Measurements from ENCODE around the gene CNIH4. TPM values are rescaled to one million over a fixed set of nuclear protein-coding genes. Genes with fewer than 3 reads are reported as not detected.
"Not testable (repeated sequence)": the region's sequence is repeated elsewhere in the genome, so short reads cannot be mapped to it uniquely, and the experiment has no call there.

The CNIH4 gene
- total RNA-seq, 1 experiment from 2014 or later, result 93.4 TPM

DNA sequence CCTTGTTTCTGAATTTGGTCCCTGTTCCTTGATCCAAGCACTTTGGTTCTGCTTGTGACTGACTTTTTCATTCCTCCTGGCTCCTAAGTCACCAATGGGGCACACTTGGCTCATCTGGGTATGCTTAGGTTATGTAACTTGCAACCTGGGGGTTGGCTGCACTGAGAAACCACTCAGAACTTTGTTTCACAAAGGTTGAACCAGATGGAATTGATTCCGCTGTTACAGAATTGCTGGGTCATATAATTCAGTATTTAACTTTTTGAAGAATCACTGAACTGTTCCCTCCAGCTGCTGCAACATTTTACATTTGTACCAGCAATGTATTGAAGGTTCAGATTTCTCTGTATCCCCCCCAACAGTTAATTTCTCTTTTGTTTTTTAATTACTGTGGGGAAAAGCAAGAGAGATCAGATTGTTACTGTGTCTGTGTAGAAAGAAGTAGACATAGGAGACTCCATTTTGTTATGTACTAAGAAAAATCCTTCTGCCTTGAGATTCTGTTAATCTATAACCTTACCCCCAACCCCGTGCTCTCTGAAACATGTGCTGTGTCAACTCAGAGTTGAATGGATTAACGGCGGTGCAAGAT, 17.1 kb upstream of the CNIH4 start:
- in situ Hi-C loops (cut with HindIII; ENCODE audit: low pct_unique_long_range_greater_than_20kb, low sequenced_read_pairs), result no loop called here

DNA sequence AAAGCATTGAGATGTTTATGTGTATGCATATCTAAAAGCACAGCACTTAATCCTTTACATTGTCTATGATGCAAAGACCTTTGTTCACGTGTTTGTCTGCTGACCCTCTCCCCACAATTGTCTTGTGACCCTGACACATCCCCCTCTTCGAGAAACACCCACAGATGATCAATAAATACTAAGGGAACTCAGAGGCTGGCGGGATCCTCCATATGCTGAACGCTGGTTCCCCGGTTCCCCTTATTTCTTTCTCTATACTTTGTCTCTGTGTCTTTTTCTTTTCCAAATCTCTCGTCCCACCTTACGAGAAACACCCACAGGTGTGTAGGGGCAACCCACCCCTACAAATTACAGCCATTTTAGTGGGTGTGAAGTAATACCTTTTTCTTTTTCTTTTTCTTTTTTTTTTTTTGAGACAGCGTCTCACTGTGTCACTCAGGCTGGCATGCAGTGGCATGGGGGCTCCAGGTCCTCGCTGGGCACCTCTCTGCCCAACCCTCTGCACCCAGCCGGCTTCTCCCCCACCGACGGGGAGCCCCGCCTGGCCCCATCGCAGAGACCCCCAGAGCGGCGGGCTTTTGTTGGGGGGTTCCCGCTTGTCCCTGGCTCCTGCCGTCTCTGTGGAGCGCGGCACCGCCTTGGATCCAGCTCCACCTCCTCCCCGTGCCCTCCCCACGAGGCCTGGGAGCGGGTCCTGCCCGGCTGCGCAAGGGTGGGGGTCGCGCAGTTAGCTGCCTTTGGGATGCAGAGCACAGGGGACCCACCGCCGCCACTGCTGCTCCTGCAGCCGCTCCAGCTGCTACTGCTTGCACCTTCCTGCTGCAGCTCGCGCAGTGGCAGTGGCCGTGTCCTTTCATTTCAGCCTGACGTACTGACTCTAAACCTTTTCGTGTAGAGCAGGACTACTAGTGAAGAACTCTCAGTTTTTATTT, 16.0 kb upstream of the CNIH4 start:
- DNase-seq (ENCODE audit: low read depth, low spot score); in situ Hi-C loops (cut with HindIII; ENCODE audit: low pct_unique_long_range_greater_than_20kb, low sequenced_read_pairs): not testable (repeated sequence)

More for the DNA sequence above, 17.1 kb upstream of the CNIH4 start:
- no peak for DNase-seq (ENCODE audit: low read depth, low spot score)

DNA sequence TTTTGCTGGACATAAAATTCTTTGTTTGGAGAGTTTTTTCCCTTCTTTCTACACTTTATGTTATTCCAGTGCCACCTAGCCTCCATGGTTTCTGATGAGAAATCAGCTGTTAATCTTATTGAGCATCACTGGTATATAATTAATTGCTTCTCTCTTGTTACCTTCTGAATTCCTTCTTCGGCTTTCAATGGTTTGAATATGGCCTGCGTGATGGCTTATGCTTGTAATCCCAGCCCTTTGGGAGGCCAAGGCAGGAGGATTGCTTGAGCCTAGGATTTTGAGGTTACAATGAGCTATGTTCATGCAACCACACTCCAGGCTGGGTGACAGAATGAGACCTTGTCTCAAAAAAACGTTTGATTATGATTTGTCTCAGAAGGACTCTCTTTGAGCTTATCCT, 13.0 kb upstream of the CNIH4 start:
- in situ Hi-C loops (cut with HindIII; ENCODE audit: low pct_unique_long_range_greater_than_20kb, low sequenced_read_pairs), result no loop called here
- DNase-seq (ENCODE audit: low read depth, low spot score), result no peak

DNA sequence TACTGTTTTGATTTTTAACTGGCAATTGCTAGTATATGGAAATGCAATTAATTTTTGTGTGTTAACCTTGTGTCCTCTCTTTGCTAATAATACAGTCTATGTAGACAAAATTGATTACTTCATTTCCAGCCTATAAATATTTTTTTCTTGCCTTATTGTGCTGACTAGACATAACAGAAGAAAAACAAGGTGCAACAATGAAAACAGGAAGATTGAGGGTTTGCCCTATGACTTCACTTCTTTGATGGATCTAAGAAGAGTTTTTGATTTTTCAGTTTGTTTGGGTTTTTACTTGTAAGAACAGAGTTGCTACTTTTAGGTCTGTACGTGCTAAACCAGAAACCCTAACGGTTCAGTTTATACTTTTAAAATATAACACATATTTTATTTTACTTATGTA, 8.5 kb upstream of the CNIH4 start:
- DNase-seq (ENCODE audit: low read depth, low spot score), result no peak
- in situ Hi-C loops (cut with HindIII; ENCODE audit: low pct_unique_long_range_greater_than_20kb, low sequenced_read_pairs), result no loop called here

DNA sequence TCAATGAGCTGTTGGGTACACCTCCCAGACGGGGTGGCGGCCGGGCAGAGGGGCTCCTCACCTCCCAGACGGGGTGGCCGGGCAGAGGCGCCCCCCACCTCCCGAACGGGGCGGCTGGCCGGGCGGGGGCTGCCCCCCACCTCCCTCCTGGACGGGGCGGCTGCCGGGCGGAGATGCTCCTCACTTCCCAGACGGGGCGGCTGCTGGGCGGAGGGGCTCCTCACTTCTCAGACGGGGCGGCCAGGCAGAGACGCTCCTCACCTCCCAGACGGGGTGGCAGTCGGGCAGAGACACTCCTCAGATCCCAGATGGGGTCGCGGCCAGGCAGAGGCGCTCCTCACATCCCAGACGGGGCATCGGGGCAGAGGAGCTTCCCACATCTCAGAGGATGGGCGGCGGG, 7.0 kb upstream of the CNIH4 start:
- DNase-seq (ENCODE audit: low read depth, low spot score); in situ Hi-C loops (cut with HindIII; ENCODE audit: low pct_unique_long_range_greater_than_20kb, low sequenced_read_pairs): not testable (repeated sequence)

DNA sequence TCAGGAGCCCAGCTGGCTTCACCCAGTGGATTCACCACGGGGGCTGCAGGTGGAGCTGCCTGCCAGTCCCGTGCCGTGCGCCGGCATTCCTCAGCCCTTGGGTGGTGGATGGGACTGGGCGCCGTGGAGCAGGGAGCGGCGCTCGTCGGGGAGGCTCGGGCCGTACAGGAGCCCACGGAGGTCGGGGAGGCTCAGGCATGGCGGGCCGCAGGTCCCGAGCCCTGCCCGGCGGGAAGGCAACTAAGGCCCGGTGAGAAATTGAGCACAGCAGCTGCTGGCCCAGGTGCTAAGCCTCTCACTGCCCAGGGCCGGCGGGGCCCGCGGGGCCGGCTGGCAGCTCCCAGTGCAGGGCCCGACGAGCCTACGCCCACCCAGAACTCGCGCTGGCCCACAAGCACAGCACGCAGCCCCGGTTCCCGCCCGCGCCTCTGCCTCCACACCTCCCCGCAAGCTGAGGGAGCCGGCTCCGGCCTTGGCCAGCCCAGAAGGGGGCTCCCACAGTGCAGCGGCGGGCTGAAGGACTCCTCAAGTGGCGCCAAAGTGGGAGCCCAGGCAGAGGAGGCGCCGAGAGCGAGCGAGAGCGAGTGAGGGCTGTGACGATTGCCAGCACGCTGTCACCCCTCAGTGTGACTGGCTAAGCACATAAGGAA, 4.1 kb upstream of the CNIH4 start:
- DNase-seq (ENCODE audit: low read depth, low spot score); in situ Hi-C loops (cut with HindIII; ENCODE audit: low pct_unique_long_range_greater_than_20kb, low sequenced_read_pairs): not testable (repeated sequence)

DNA sequence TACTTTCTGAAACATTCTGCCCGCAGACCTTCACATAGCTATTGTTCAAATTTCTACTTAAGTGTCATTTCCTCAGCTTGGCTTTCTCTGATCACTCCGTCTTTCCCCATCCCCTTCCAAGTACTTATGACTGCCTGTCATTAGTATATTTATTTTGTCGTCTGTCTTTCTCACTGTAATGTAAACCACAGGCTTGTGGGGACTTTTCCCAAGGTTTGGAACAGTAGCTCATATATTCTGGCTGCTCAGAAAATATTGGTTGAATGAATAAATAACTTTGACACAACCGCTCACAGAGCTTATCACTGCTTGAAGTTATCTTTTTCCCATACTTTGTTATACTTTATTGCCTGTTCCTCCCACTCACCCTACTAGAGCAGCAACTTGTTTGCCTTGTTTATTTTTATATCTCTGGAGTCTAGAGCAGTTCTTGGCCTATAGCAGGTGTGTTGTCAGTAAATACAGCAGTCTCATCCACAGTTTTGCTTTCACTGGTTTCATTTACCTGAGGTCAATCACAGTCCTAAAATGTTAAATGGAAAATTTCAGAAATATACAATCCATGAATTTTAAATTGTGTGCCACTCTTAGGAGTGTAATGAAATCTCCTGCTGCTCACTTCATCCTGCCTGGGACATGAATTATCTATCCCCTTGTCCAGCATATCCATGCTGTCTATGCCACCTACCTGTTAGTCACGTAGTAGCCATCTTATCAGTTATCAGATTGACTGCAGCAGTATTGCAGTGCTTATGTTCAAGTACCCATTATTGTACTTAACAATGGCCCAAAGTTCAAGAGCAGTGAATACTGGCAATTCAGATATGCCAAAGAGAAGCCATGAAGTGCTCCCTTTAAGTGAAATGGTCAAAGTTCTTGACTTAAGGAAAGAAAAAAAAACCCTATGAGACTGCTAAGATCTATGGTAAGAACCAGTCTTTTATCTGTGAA, 2.4 kb upstream of the CNIH4 start:
- no peak for DNase-seq (ENCODE audit: low read depth, low spot score)
- in situ Hi-C loops (cut with HindIII; ENCODE audit: low pct_unique_long_range_greater_than_20kb, low sequenced_read_pairs), result no loop called here

DNA sequence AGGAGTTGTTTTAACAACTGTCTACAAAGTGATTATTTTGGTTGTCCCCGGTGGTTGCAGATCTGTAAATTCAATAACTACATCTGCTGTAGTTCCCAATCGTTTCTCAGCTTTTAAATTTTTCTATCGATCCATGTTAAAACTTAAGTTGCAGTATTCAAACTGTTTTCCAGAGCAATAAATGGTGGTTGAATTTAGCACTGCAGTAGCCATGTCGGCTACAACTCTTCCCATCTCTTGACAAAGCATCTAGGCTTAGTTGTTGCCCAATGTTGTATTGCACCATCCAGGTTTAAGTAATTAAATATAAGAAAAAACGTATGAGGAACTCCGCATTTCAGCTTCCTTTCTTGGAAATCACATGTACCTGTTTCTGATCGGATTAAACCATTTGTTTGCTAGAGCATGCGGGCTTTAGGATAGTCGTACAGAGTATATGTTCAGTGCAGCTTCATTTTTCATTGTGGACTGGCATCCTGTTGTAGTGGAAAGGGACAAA, 996 bp downstream of the CNIH4 start:
- no peak for DNase-seq (ENCODE audit: low read depth, low spot score)
- in situ Hi-C loops (cut with HindIII; ENCODE audit: low pct_unique_long_range_greater_than_20kb, low sequenced_read_pairs), result no loop called here

DNA sequence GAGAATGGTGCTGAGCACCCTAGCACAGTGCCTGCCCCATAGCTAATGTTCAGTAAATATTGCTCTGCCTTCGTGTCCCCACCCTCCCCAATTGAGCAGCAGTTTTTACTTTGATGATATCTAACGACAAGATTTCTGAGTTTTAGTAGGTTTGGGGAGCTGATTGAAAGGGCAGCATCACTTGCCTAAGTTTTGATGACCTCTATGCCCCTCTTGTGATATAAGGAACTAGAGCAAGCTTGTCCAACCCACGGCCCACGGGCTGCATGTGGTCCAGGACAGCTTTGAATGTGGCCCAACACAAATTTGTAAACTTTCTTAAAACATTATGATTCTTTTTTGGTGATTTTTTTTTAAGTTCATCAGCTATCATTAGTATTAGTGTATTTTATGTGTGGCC, 1.6 kb downstream of the CNIH4 start:
- in situ Hi-C loops (cut with HindIII; ENCODE audit: low pct_unique_long_range_greater_than_20kb, low sequenced_read_pairs), result no loop called here
- DNase-seq (ENCODE audit: low read depth, low spot score), result no peak

DNA sequence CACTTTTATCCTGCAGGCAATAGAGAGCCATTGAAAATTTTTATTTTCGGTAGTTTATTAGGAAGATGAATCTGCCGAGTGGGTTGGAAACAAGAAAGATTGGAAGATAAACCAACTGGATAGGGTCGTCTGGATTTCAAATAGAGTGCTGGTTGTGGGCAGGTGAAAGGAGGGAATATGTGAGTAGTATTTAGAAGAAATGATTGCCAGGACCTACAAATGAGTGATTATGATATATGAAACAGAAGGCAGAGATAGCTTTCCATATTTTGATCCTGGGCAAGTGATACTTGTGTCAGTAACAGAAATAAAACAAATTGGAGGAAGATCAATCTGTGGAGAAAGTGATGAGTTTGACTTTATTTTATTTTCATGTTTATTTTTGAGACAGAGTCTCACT, 2.5 kb downstream of the CNIH4 start:
- no peak for DNase-seq (ENCODE audit: low read depth, low spot score)
- in situ Hi-C loops (cut with HindIII; ENCODE audit: low pct_unique_long_range_greater_than_20kb, low sequenced_read_pairs), result no loop called here

DNA sequence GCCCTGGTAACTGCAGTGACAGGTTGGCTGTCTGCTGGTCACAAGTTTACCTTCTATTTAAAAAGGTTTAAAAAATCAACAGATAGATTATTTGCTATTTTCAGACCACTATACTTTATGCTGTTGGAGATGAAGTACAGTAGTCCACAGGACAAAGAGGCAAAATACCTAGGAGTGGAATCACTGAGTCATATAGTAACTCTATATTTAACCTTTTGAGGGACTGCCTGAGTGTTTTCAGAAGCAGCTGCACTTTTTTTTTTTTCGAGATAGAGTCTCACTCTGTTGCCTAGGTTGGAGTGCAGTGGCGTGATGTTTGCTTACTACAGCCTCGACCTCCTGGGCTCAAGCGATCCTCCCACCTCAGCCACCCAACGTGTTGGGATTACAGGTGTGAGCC, 11.7 kb downstream of the CNIH4 start:
- no peak for DNase-seq (ENCODE audit: low read depth, low spot score)
- in situ Hi-C loops (cut with HindIII; ENCODE audit: low pct_unique_long_range_greater_than_20kb, low sequenced_read_pairs), result no loop called here

DNA sequence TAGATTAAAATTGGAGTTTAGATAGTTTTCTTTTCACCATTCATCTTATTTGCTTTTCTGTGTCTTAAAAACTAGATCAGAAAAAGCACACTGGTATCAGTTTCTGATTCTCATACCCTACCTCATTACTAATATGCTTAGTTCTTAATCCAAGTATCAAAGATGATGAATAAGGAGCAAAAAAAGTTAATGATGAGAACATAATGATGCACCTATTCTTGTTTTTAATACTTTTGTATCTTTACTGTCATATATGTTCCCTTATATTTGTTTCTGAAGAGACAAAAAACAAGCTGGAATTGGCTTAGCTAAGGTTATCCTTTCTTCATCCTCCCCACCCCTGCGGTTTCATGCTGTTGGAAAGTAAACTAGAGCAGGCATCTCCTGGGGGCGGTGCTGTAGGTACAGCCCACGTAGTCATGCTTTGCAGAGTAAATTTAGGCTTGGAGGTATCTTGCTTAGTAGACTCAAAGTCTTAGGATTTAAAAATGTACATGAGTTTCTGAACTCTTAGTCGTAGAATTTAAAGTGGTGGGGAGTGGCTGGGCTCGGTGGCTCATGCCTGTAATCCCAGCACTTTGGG, 16.4 kb downstream of the CNIH4 start:
- in situ Hi-C loops (cut with HindIII; ENCODE audit: low pct_unique_long_range_greater_than_20kb, low sequenced_read_pairs), result loop anchor here (10.0 kb wide), 1 partner anchor 52 kb away; no protein-coding TSS in a partner anchor
- no peak for DNase-seq (ENCODE audit: low read depth, low spot score)

DNA sequence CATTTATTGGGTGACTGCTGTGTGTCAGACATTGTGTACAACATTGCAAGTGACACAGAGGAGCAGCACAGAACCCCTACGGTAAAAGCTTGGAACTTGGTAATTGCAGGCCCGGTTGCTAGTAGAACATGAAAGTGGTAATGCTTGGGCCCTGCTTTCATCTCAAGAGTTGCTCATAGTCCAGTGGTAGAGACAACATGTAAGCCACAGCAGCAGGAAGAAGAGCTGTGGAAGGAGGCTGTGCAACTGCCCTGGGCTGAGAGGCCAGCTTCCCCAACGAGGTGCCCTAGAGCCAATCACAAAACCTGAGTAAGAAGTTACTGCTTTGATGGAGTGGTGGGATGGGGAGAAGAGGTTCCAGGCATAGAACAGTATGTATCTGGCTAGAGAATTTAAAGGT, 18.4 kb downstream of the CNIH4 start:
- no peak for DNase-seq (ENCODE audit: low read depth, low spot score)
- in situ Hi-C loops (cut with HindIII; ENCODE audit: low pct_unique_long_range_greater_than_20kb, low sequenced_read_pairs), result loop anchor here (10.0 kb wide), 1 partner anchor 50 kb away; no protein-coding TSS in a partner anchor

DNA sequence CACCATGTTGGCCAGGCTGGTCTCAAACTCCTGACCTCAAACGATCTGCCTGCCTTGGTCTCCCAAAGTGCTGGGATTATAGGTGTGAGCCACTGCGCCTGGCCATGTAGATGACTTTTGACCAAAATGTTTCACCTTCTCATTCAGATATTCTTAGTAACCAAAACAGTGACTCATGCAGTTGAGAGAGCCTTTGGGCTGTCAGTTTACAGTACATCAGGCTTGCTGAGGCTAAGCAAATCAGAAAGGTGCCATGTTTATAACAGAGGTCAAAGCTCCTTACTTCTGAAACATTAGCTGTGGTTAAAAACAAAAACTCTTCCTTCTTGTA, 21.0 kb downstream of the CNIH4 start:
- no peak for DNase-seq (ENCODE audit: low read depth, low spot score)
- in situ Hi-C loops (cut with HindIII; ENCODE audit: low pct_unique_long_range_greater_than_20kb, low sequenced_read_pairs), result loop anchor here (10.0 kb wide), 1 partner anchor 47 kb away; no protein-coding TSS in a partner anchor

DNA sequence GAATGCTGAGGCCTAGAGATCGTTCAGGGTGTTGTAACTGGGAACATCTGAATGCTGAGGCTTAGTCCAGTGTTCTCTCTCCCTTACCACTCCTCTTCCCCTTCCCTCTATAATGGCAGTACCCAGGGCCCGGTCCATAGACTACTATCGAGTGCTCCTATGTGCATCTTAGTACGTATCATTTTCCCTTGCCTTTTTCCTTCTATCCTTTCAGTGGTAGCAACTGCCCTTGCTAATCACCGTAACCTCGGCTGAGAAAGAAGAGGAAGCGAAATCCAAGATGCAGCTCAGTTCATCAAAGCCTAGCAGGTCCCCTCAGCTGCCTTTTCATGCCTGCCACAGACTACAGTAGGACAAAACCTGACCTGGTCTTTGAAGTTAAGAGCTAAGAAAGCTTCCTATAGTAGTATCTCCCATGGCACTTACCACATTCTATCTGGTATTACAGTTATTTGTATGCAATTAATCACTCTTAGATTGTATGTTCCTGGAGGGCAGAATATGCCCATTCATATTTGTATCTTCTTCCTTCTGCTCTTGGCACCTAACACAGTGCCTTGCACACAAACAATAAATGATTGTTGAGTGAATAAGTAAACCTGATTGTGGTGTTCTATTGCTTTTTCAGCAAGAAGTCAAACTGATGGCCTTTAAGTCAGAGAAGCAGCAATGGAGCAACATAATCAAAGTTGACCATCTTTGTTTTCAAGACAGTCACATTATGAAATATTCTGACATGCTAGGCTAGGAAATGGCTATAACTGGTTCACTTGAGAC, 22.4 kb downstream of the CNIH4 start:
- in situ Hi-C loops (cut with HindIII; ENCODE audit: low pct_unique_long_range_greater_than_20kb, low sequenced_read_pairs), result loop anchor here (10.0 kb wide), 1 partner anchor 46 kb away; no protein-coding TSS in a partner anchor
- no peak for DNase-seq (ENCODE audit: low read depth, low spot score)

DNA sequence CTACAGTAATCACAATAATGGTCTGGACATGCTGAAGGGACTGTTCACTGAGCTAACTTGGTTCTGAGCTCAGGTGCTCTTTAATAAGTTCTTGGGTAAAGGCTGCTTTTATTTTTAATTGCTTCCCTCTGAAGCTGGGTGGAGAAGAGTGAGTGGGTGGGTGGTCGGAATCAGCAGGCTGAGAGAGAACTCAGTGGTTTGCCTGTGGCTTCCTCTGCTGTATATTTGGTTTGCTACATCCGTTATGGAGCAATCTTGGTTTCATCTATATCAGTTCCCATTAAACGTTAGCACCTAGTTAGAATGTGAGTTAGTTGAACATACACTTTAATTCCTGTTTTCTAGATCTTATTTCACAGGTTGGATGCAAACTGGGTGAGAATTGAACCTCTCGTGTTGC, 23.3 kb downstream of the CNIH4 start:
- no peak for DNase-seq (ENCODE audit: low read depth, low spot score)
- in situ Hi-C loops (cut with HindIII; ENCODE audit: low pct_unique_long_range_greater_than_20kb, low sequenced_read_pairs), result no loop called here
